Liver (tissue), 9 donors: Measurements from ENCODE around the gene ARMC7. TPM values are rescaled to one million over a fixed set of nuclear protein-coding genes. Genes with fewer than 3 reads are reported as not detected.

Source experiments
- DNase-seq: peaks from one replicate; pipeline ENCODE4 v3.0.0-alpha.2; 2017; ENCODE audit warnings: low spot score
- H3K27ac ChIP-seq, 2 donors: one replicate each; pipeline ENCODE4 v1.7.0; 2013; ENCODE audit warnings: inconsistent platforms in 2 of 2, low read length in 2 of 2, control low read depth in 1 of 2, low read depth in 1 of 2, mild to moderate bottlenecking in 1 of 2
- H3K27me3 ChIP-seq, 4 donors: one replicate each; pipeline versions ENCODE4 v1.6.1 to v1.7.0; 2013; ENCODE audit warnings: low read length in 3 of 4, inconsistent platforms in 1 of 4, mild to moderate bottlenecking in 1 of 4, moderate library complexity in 1 of 4; ENCODE audit not compliant: control insufficient read depth in 4 of 4, insufficient read depth in 4 of 4
- H3K36me3 ChIP-seq, 4 donors: one replicate each; pipeline versions ENCODE4 v1.6.1 to v1.7.0; 2013; ENCODE audit warnings: low read length in 3 of 4, mild to moderate bottlenecking in 3 of 4, low read depth in 1 of 4, moderate library complexity in 1 of 4; ENCODE audit not compliant: control insufficient read depth in 4 of 4, insufficient read depth in 3 of 4
- H3K4me1 ChIP-seq, 4 donors: one replicate each; pipeline versions ENCODE4 v1.6.1 to v1.7.0; 2013; ENCODE audit warnings: low read length in 3 of 4, mild to moderate bottlenecking in 3 of 4, moderate library complexity in 1 of 4; ENCODE audit not compliant: control insufficient read depth in 4 of 4, insufficient read depth in 4 of 4
- H3K4me3 ChIP-seq, 3 donors: one replicate each; pipeline versions ENCODE4 v1.6.1 to v1.7.0; 2013; ENCODE audit warnings: low read length in 3 of 3, control low read depth in 1 of 3, low read depth in 1 of 3, mild to moderate bottlenecking in 1 of 3
- H3K9ac ChIP-seq, 2 donors: one replicate each; pipeline ENCODE4 v1.7.0; 2013; ENCODE audit warnings: low read length in 2 of 2, mild to moderate bottlenecking in 2 of 2, moderate library complexity in 2 of 2, control low read depth in 1 of 2, low read depth in 1 of 2
- H3K9me3 ChIP-seq, 4 donors: one replicate each; pipeline versions ENCODE4 v1.6.1 to v1.7.0; 2013; ENCODE audit warnings: low read length in 3 of 4; ENCODE audit not compliant: control insufficient read depth in 4 of 4
- EGR1 ChIP-seq, 2 donors: IDR thresholded peaks; 2 replicates each; pipeline ENCODE4 v1.6.1; 2016 to 2018; ENCODE audit warnings: antibody characterized with exemption in 2 of 2, low read depth in 2 of 2
- GABPA ChIP-seq, 2 donors: IDR thresholded peaks in 1 of 2; conservative IDR thresholded peaks in 1 of 2; 2 replicates each; pipeline ENCODE4 v1.6.1; 2016; ENCODE audit warnings: antibody characterized with exemption in 2 of 2, mild to moderate bottlenecking in 1 of 2, moderate library complexity in 1 of 2
- HNF4A ChIP-seq, 2 donors: conservative IDR thresholded peaks; 2 replicates each; pipeline ENCODE4 v1.6.1; 2016; ENCODE audit warnings: antibody characterized with exemption in 2 of 2, mild to moderate bottlenecking in 2 of 2
- HNF4G ChIP-seq: IDR thresholded peaks from 2 replicates; pipeline ENCODE4 v1.6.1; 2016; ENCODE audit warnings: antibody characterized with exemption
- JUND ChIP-seq, 2 donors: IDR thresholded peaks; 2 replicates each; pipeline ENCODE4 v1.6.1; 2016; ENCODE audit warnings: antibody characterized with exemption in 2 of 2
- MAX ChIP-seq: IDR thresholded peaks from 2 replicates; pipeline ENCODE4 v1.6.1; 2016; ENCODE audit warnings: antibody characterized with exemption
- NR2F2 ChIP-seq: IDR thresholded peaks from 2 replicates; pipeline ENCODE4 v1.6.1; 2016; ENCODE audit warnings: antibody characterized with exemption
- RAD21 ChIP-seq, 2 donors: IDR thresholded peaks; 2 replicates each; pipeline ENCODE4 v1.6.1; 2016; ENCODE audit warnings: antibody characterized with exemption in 2 of 2, mild to moderate bottlenecking in 2 of 2
- RXRA ChIP-seq, 2 donors: IDR thresholded peaks; 2 replicates each; pipeline ENCODE4 v1.6.1; 2017 to 2018; ENCODE audit warnings: antibody characterized with exemption in 2 of 2, mild to moderate bottlenecking in 1 of 2
- SP1 ChIP-seq: IDR thresholded peaks from 2 replicates; pipeline ENCODE4 v1.6.1; 2018; ENCODE audit warnings: antibody characterized with exemption, mild to moderate bottlenecking
- TAF1 ChIP-seq: conservative IDR thresholded peaks from 2 replicates; pipeline ENCODE4 v1.6.1; 2016; ENCODE audit warnings: antibody characterized with exemption, mild to moderate bottlenecking
- YY1 ChIP-seq: IDR thresholded peaks from 2 replicates; pipeline ENCODE4 v1.6.1; 2016; ENCODE audit warnings: antibody characterized with exemption, mild to moderate bottlenecking
- WGBS: extraction: QIAGEN DNeasy Blood & Tissue Kit; methylation state at CpG from one replicate; pipeline ENCODE4 v1.1.7; 2013; 5-methylcytosine and 5-hydroxymethylcytosine counted together
- polyA plus RNA-seq, 2 donors: library from polyadenylated mRNA; stranded (reverse) in 1 of 2; unstranded in 1 of 2; fragments of 200-250 nt in 1 of 2; fragments of >200 nt in 1 of 2; fragmentation: Nextera tagmentation in 1 of 2; extraction: Ambion mirVana in 1 of 2; gene quantifications; one replicate each; pipeline versions ENCODE4 v1.2.1 to v1.2.3, GENCODE V29; 2013 to 2015
- total RNA-seq, 2 donors: library from RNA; depleted of rRNA; stranded (reverse); fragments of >200 nt; gene quantifications; one replicate each; pipeline ENCODE4 v1.2.3, GENCODE V29; 2014
- TF ChIP-seq, protein P1 (sequence below): IDR thresholded peaks from 2 replicates; pipeline ENCODE4 v1.6.1; 2016; ENCODE audit warnings: antibody characterized with exemption, mild to moderate bottlenecking
- TF ChIP-seq, protein P2 (sequence below): fragments of 150-350 bp; IDR thresholded peaks from 2 replicates; pipeline ENCODE4 v1.5.1; 2017; ENCODE audit warnings: improper control_type of control experiment, low read depth, low read length; ENCODE audit not compliant: missing input control
- donor health status: healthy.
- donor health status: healthy.
- donor health status: healthy.
- donor health status: healthy.
- donor health status: healthy.

The ARMC7 gene
- total and polyA plus RNA-seq, 4 donors = 1.7 to 6.6 (median 3.7) TPM

DNA sequence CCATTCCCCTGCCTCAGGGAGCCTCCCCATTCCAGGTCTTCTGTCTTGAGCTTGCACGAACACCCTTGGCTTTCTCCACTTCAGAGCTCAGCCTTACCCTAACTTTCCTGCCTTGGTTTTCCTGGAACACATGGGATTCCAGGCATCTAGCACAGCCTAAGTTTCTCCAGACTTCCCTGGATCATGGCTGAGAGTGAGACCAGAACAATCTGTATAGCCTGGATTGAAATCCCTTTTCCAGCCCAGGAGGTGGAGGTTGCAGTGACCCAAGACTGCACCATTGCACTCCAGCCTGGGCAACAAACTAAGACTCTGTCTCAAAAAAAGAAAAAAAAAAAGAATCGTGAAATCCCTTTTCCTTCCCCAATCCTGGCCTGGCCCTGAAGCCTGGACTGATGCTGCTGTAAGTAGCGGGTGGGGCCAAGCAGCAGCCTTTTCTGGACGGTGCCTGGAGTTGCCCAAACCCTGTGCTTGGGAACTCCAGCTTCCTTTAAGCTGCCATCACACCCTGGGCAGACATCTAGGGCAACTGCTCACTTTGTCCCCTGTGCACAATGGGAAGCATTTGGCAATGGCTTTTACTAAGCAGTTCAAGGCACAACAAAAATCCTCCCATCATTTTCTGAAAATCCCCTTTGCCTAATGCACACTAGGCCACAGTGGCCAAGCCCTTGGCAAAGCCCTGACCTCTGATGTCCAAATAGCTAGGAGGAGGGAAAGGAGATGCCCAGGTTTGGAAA is 34.0 kb upstream of the ARMC7 start:
- no peak for TF ChIP-seq EGR1 (IDR thresholded peaks at IDR 0.05; ENCODE audit: low read depth in 2 of 2)
- TF ChIP-seq SP1 = no peak
- TF ChIP-seq HNF4A (conservative IDR thresholded peaks at IDR 0.05) = no peak
- no peak for TF ChIP-seq GABPA (IDR thresholded peaks at IDR 0.05 in 1 of 2, conservative IDR thresholded peaks at IDR 0.05 in 1 of 2)
- no peak for TF ChIP-seq TAF1
- TF ChIP-seq JUND (IDR thresholded peaks at IDR 0.05) = no peak
- TF ChIP-seq, protein P1, sequence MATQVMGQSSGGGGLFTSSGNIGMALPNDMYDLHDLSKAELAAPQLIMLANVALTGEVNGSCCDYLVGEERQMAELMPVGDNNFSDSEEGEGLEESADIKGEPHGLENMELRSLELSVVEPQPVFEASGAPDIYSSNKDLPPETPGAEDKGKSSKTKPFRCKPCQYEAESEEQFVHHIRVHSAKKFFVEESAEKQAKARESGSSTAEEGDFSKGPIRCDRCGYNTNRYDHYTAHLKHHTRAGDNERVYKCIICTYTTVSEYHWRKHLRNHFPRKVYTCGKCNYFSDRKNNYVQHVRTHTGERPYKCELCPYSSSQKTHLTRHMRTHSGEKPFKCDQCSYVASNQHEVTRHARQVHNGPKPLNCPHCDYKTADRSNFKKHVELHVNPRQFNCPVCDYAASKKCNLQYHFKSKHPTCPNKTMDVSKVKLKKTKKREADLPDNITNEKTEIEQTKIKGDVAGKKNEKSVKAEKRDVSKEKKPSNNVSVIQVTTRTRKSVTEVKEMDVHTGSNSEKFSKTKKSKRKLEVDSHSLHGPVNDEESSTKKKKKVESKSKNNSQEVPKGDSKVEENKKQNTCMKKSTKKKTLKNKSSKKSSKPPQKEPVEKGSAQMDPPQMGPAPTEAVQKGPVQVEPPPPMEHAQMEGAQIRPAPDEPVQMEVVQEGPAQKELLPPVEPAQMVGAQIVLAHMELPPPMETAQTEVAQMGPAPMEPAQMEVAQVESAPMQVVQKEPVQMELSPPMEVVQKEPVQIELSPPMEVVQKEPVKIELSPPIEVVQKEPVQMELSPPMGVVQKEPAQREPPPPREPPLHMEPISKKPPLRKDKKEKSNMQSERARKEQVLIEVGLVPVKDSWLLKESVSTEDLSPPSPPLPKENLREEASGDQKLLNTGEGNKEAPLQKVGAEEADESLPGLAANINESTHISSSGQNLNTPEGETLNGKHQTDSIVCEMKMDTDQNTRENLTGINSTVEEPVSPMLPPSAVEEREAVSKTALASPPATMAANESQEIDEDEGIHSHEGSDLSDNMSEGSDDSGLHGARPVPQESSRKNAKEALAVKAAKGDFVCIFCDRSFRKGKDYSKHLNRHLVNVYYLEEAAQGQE = no peak
- no peak for TF ChIP-seq YY1
- TF ChIP-seq RXRA (IDR thresholded peaks at IDR 0.05) = no peak
- TF ChIP-seq HNF4G = no peak
- TF ChIP-seq RAD21 (IDR thresholded peaks at IDR 0.05) = no peak
- no peak for TF ChIP-seq MAX
- Histone ChIP-seq H3K27me3 (no peaks in the 10 kb centered on the region), H3K9me3 (no peaks in the 10 kb centered on the region), H3K9ac (no peak overlapping the region), H3K4me1 (peaks cover 3 to 47% (median 39%) of the 10 kb centered on the region in 4 donors), H3K27ac (no peak overlapping the region), H3K36me3 (no peaks in the 10 kb centered on the region), H3K4me3 (no peak overlapping the region)
- 76% methylated on average over 4 of the region's 4 CpGs for WGBS
- no peak for DNase-seq

DNA sequence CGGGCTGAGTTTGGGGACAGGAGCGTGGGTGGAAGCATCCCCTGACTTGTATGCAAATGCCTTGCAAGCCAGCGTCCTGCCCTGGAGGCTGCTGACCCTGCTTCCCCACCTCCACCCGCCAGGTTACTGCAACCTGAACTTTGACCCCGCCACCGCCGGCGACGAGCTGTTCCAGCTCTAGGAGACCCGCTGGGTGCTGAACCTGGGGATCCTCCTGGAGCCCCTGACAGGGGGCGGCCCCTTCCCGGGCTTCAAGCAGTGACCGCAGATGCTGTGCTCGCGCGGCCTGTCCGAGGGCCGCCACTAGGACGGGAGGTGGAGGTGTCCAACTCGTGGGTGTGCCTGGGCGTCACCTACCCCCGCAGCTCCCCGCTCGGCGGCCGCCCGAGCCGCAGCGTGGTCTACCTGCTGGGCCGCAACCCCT is 32.7 kb upstream of the ARMC7 start:
- Histone ChIP-seq H3K9me3 (no peaks in the 10 kb centered on the region), H3K27me3 (no peaks in the 10 kb centered on the region), H3K4me1 (peaks cover 3 to 48% (median 40%) of the 10 kb centered on the region in 4 donors), H3K27ac (peak overlapping the region; percentile 90 to 92), H3K4me3 (peak overlapping the region; percentile 36 to 60 (median 59)), H3K36me3 (no peaks in the 10 kb centered on the region), H3K9ac (peak overlapping the region in 1 of 2 donors; percentile 45)
- WGBS = 16% methylated on average over 30 of the region's 30 CpGs
- TF ChIP-seq RAD21 (IDR thresholded peaks at IDR 0.05) (no peak), HNF4A (conservative IDR thresholded peaks at IDR 0.05) (peak; percentile 86 to 87), HNF4G (peak; percentile 61), MAX (no peak), NR2F2 (peak; percentile 72), GABPA (IDR thresholded peaks at IDR 0.05 in 1 of 2, conservative IDR thresholded peaks at IDR 0.05 in 1 of 2) (no peak), SP1 (peak; percentile 92), JUND (IDR thresholded peaks at IDR 0.05) (peak in 1 of 2 donors; percentile 32), RXRA (IDR thresholded peaks at IDR 0.05) (peak; percentile 96 to 98), EGR1 (IDR thresholded peaks at IDR 0.05; ENCODE audit: low read depth in 2 of 2) (peak; percentile 77 to 87)
- TF ChIP-seq, protein P1 = peak; percentile 72
- TF ChIP-seq, protein P2, sequence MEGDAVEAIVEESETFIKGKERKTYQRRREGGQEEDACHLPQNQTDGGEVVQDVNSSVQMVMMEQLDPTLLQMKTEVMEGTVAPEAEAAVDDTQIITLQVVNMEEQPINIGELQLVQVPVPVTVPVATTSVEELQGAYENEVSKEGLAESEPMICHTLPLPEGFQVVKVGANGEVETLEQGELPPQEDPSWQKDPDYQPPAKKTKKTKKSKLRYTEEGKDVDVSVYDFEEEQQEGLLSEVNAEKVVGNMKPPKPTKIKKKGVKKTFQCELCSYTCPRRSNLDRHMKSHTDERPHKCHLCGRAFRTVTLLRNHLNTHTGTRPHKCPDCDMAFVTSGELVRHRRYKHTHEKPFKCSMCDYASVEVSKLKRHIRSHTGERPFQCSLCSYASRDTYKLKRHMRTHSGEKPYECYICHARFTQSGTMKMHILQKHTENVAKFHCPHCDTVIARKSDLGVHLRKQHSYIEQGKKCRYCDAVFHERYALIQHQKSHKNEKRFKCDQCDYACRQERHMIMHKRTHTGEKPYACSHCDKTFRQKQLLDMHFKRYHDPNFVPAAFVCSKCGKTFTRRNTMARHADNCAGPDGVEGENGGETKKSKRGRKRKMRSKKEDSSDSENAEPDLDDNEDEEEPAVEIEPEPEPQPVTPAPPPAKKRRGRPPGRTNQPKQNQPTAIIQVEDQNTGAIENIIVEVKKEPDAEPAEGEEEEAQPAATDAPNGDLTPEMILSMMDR = peak; percentile 0
- peak; percentile 73 for DNase-seq
